ENCODE results near the gene ZNF281. TPM values are rescaled to one million over a fixed set of nuclear protein-coding genes. Genes with fewer than 3 reads are reported as not detected.

ZNF281 gene
- polyA plus RNA-seq, 1 of the 3 experiments (the other 2 are of a cell fraction): 3.0 TPM

- Histone ChIP-seq H2AFZ (ENCODE audit: low read depth) (no peak overlapping the region), H4K20me1 (ENCODE audit: insufficient read depth) (no peaks in the 10 kb centered on the region), H3K27ac (ENCODE audit: low read depth in 2 of 2, low read length in 1 of 2) (peak overlapping the region; percentile 61 to 79; a peak in 3 of 4 replicates), H3K4me1 (ENCODE audit: control insufficient read depth in 1 of 2, insufficient read depth in 2 of 2, low read depth in 1 of 2, low read length in 1 of 2) (peaks cover 0 to 10% of the 10 kb centered on the region in 2 experiments; a peak in 2 of 4 replicates), H3K27me3 (ENCODE audit: insufficient read depth) (no peaks in the 10 kb centered on the region), H3F3A (replicated peaks; ENCODE audit: insufficient read depth) (peaks cover 15% of the 10 kb centered on the region), H3K79me2 (ENCODE audit: insufficient read depth) (no peaks in the 10 kb centered on the region), H3K9ac (no peak overlapping the region), H3K9me3 (no peaks in the 10 kb centered on the region), H3K9me2 (no peaks in the 10 kb centered on the region), H3K4me3 (ENCODE audit: low read depth in 2 of 2, low read length in 1 of 2) (no peak overlapping the region), H3K36me3 (replicated peaks in 1 of 2; ENCODE audit: control insufficient read depth in 1 of 2, insufficient read depth in 2 of 2, low read length in 1 of 2) (no peaks in the 10 kb centered on the region), H3K4me2 (peak overlapping the region; percentile 0; the same call in 1 of the 2 replicates)
- ChIA-PET CTCF (no interaction called here), POLR2A (no interaction called here)
- no peak for TF ChIP-seq TEAD4 (IDR thresholded peaks at IDR 0.05; ENCODE audit: borderline replicate concordance, insufficient read depth)
- no peak for TF ChIP-seq PBX3 (IDR thresholded peaks at IDR 0.05)
- no peak for TF ChIP-seq SIN3A (IDR thresholded peaks at IDR 0.05; ENCODE audit: borderline replicate concordance, low read depth, low read length)
- TF ChIP-seq FOSL2 (IDR thresholded peaks at IDR 0.05; ENCODE audit: borderline replicate concordance, low read depth): no peak
- no peak for TF ChIP-seq JUND (IDR thresholded peaks at IDR 0.05)
- TF ChIP-seq CTCF (IDR thresholded peaks at IDR 0.05): no peak
- no peak for TF ChIP-seq RAD21 (IDR thresholded peaks at IDR 0.05; ENCODE audit: low read length)
- 81% methylated on average over 3 of the region's 3 CpGs for WGBS (ENCODE audit: low lambda C conversion rate)
- DNase-seq: no peak
These were observed 29.8 kb downstream of the ZNF281 start for GRCh38 chr1:200379940-200380588.

- POLR2A ChIA-PET: no interaction called here
- Histone ChIP-seq H3K79me2 (ENCODE audit: insufficient read depth) (no peaks in the 10 kb centered on the region), H3K4me2 (peak overlapping the region; percentile 69), H3K9me2 (no peaks in the 10 kb centered on the region), H3K9ac (no peak overlapping the region), H4K20me1 (ENCODE audit: insufficient read depth) (no peaks in the 10 kb centered on the region), H3K4me1 (ENCODE audit: control insufficient read depth in 1 of 2, insufficient read depth in 2 of 2, low read depth in 1 of 2, low read length in 1 of 2) (peaks cover 0 to 10% of the 10 kb centered on the region in 2 experiments; a peak in 2 of 4 replicates), H3K9me3 (no peaks in the 10 kb centered on the region), H3K27ac (ENCODE audit: low read depth in 2 of 2, low read length in 1 of 2) (peak overlapping the region; percentile 61 to 79), H3K36me3 (replicated peaks in 1 of 2; ENCODE audit: control insufficient read depth in 1 of 2, insufficient read depth in 2 of 2, low read length in 1 of 2) (no peaks in the 10 kb centered on the region), H3K4me3 (ENCODE audit: low read depth in 2 of 2, low read length in 1 of 2) (0 out of 4 replicates have a peak overlapping the region, but pooled peaks of 1 of the 2 experiments have one; percentile 2), H3F3A (replicated peaks; ENCODE audit: insufficient read depth) (peaks cover 15% of the 10 kb centered on the region), H3K27me3 (ENCODE audit: insufficient read depth) (no peaks in the 10 kb centered on the region), H2AFZ (ENCODE audit: low read depth) (no peak overlapping the region)
- WGBS (ENCODE audit: low lambda C conversion rate): 5% methylated on average over 1 of the region's 1 CpG
- DNase-seq: peak; percentile 7
- CTCF ChIA-PET: no interaction called here
- TF ChIP-seq RFX5 (IDR thresholded peaks at IDR 0.05; ENCODE audit: low read length) (no peak), FOSL2 (IDR thresholded peaks at IDR 0.05; ENCODE audit: borderline replicate concordance, low read depth) (peak; percentile 91), CHD2 (IDR thresholded peaks at IDR 0.05; ENCODE audit: low read length, partially characterized antibody) (peak; percentile 43), SMC3 (IDR thresholded peaks at IDR 0.05; ENCODE audit: low read depth, low read length) (no peak), RAD21 (IDR thresholded peaks at IDR 0.05; ENCODE audit: low read length) (no peak; the same call in 1 of the 2 replicates), NFIC (IDR thresholded peaks at IDR 0.05; ENCODE audit: borderline replicate concordance) (peak; percentile 99), EZH2phosphoT487 (IDR thresholded peaks at IDR 0.05; ENCODE audit: borderline replicate concordance, low read depth) (no peak), MAX (IDR thresholded peaks at IDR 0.05; ENCODE audit: low read depth) (0 out of 2 replicates have a peak, but pooled peaks have one; percentile 62), TCF12 (IDR thresholded peaks at IDR 0.05) (peak; percentile 100), NRF1 (IDR thresholded peaks at IDR 0.05; ENCODE audit: low read depth, low read length) (no peak), FOXJ3 (CRISPR knock-in tag; IDR thresholded peaks at IDR 0.05) (no peak), GABPA (IDR thresholded peaks at IDR 0.05; ENCODE audit: low read depth) (no peak), RCOR1 (IDR thresholded peaks at IDR 0.05; ENCODE audit: low read length) (peak; percentile 53; the same call in 1 of the 2 replicates), SIN3A (IDR thresholded peaks at IDR 0.05; ENCODE audit: borderline replicate concordance, low read depth, low read length) (peak; percentile 77; the same call in 1 of the 2 replicates), YY1 (IDR thresholded peaks at IDR 0.05; ENCODE audit: low read depth) (0 out of 2 replicates have a peak, but pooled peaks have one; percentile 51), REST (IDR thresholded peaks at IDR 0.05; ENCODE audit: low read depth, low read length) (peak; percentile 42; the same call in 1 of the 2 replicates), RXRA (IDR thresholded peaks at IDR 0.05; ENCODE audit: borderline replicate concordance, low read depth) (peak; percentile 66; the same call in 1 of the 2 replicates), MXI1 (IDR thresholded peaks at IDR 0.05; ENCODE audit: low read depth, low read length) (no peak)
These were observed 30.4 kb downstream of the ZNF281 start for GRCh38 chr1:200379432-200379757.

Data from SK-N-SH (cell line).